A549 (cell line): Measurements from ENCODE around the gene IGF2BP1.

Experiments
- CEBPB ChIP-seq, 2 experiments: fragments of >200 bp in 1 of 2; sonication (Bioruptor Twin) in 1 of 2; formaldehyde crosslinking in 1 of 2; IDR thresholded peaks; 2 replicates each; pipeline ENCODE4 v1.6.1; 2012 to 2016
- EP300 ChIP-seq, 2 experiments: fragments of >200 bp; sonication (Bioruptor Twin); formaldehyde crosslinking; IDR thresholded peaks; 2 replicates in 1 of 2; 3 replicates in 1 of 2; pipeline ENCODE4 v1.6.1; 2016 to 2017
- JUNB ChIP-seq: fragments of >200 bp; sonication (Bioruptor Twin); formaldehyde crosslinking; IDR thresholded peaks from 2 replicates; pipeline ENCODE4 v1.6.1; 2016
- RAD21 ChIP-seq, 2 experiments: fragments of >200 bp in 1 of 2; sonication (Bioruptor Twin) in 1 of 2; formaldehyde crosslinking in 1 of 2; IDR thresholded peaks in 1 of 2; conservative IDR thresholded peaks in 1 of 2; 2 replicates in 1 of 2; 3 replicates in 1 of 2; pipeline ENCODE4 v1.6.1; 2012 to 2018; ENCODE audit warnings: inconsistent platforms in 1 of 2
- RFX5 ChIP-seq: fragments of 450-650 bp; IDR thresholded peaks from 2 replicates; pipeline ENCODE4 v1.7.1; 2014; ENCODE audit warnings: antibody characterized with exemption, mild to moderate bottlenecking, moderate library complexity
- TF ChIP-seq, protein P1 (sequence below): fragments of >200 bp; sonication (Bioruptor Twin); formaldehyde crosslinking; IDR thresholded peaks from 3 replicates; pipeline ENCODE4 v1.5.1; 2016
- TF ChIP-seq, protein P2 (sequence below): fragments of >200 bp; sonication (Bioruptor Twin); formaldehyde crosslinking; IDR thresholded peaks from 3 replicates; pipeline ENCODE4 v1.6.1; 2016
- TF ChIP-seq, protein P3 (sequence below): fragments of 450-650 bp; IDR thresholded peaks from 2 replicates; pipeline ENCODE4 v1.6.1; 2014; ENCODE audit warnings: antibody characterized with exemption

DNA sequence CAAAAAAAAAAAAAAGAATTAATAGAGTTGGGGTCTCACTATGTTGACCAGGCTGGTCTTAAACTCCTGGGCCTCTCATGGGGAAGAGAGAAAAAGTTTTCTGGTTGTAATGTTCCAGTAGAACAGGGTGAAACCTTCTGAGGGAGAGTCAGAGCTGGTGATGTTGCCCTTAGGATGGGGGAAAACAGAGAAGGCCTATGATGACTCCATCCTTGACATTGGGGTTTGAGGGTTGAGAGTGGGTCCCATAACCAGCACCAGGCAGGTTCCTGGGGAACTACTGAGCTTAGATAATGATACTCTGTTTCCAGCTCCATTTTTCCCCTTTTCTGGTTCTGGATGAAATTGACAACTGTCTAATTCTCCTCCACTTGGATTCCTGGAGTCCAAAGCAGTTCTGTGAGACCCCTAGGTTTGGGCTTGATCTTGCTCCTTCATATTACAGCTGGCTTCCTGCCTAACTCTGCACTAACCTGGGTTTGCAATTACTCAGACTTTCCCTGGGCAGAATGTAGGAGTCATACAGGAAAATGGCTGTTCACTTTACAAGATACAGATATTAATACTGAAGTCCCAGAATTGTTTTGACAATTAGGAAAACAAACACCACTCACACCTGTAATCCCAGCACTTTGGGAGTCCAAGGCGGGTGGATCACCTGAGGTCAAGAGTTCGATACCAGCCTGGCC is 72.5 kb downstream of the IGF2BP1 start:
- TF ChIP-seq RAD21 (conservative IDR thresholded peaks at IDR 0.05 in 1 of 2, IDR thresholded peaks at IDR 0.05 in 1 of 2), result no peak
- no peak for TF ChIP-seq RFX5
- no peak for TF ChIP-seq EP300 (IDR thresholded peaks at IDR 0.05)
- TF ChIP-seq, protein P1, sequence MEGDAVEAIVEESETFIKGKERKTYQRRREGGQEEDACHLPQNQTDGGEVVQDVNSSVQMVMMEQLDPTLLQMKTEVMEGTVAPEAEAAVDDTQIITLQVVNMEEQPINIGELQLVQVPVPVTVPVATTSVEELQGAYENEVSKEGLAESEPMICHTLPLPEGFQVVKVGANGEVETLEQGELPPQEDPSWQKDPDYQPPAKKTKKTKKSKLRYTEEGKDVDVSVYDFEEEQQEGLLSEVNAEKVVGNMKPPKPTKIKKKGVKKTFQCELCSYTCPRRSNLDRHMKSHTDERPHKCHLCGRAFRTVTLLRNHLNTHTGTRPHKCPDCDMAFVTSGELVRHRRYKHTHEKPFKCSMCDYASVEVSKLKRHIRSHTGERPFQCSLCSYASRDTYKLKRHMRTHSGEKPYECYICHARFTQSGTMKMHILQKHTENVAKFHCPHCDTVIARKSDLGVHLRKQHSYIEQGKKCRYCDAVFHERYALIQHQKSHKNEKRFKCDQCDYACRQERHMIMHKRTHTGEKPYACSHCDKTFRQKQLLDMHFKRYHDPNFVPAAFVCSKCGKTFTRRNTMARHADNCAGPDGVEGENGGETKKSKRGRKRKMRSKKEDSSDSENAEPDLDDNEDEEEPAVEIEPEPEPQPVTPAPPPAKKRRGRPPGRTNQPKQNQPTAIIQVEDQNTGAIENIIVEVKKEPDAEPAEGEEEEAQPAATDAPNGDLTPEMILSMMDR, result no peak
- TF ChIP-seq, protein P2, sequence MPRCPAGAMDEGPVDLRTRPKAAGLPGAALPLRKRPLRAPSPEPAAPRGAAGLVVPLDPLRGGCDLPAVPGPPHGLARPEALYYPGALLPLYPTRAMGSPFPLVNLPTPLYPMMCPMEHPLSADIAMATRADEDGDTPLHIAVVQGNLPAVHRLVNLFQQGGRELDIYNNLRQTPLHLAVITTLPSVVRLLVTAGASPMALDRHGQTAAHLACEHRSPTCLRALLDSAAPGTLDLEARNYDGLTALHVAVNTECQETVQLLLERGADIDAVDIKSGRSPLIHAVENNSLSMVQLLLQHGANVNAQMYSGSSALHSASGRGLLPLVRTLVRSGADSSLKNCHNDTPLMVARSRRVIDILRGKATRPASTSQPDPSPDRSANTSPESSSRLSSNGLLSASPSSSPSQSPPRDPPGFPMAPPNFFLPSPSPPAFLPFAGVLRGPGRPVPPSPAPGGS, result no peak
- TF ChIP-seq, protein P3, sequence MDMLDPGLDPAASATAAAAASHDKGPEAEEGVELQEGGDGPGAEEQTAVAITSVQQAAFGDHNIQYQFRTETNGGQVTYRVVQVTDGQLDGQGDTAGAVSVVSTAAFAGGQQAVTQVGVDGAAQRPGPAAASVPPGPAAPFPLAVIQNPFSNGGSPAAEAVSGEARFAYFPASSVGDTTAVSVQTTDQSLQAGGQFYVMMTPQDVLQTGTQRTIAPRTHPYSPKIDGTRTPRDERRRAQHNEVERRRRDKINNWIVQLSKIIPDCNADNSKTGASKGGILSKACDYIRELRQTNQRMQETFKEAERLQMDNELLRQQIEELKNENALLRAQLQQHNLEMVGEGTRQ, result no peak
- no peak for TF ChIP-seq JUNB
- no peak for TF ChIP-seq CEBPB (IDR thresholded peaks at IDR 0.05)
